ENCODE measurements around the gene GSTA3.
"Not testable (repeated sequence)": the region's sequence is repeated elsewhere in the genome, so short reads cannot be mapped to it uniquely, and the experiment has no call there.

The GSTA3 gene

DNA sequence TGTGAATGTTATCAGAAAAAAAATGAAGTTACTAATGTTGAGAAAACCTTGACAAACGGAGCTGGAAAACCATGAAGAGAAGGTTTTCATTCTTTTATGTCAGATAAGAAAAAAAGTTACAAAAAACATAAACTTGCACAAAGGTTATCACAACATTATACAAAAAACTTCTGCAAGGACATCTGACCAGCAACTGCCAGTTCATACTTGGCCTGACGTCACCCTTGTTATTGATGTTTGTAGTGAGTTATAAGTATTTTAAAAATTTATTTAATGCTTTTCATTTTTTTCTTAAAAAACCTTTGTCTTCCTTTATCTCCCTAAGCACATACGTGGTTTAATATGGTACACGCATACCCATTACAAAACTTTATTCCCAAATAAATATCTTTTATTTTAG lies 16.3 kb downstream of the GSTA3 start:
- DNase-seq (ENCODE audit: insufficient read length, low spot score) (no peak), FAIRE-seq (no peak)
- no peak for TF ChIP-seq POLR2A (IDR thresholded peaks at IDR 0.05; ENCODE audit: low read depth, low read length)

DNA sequence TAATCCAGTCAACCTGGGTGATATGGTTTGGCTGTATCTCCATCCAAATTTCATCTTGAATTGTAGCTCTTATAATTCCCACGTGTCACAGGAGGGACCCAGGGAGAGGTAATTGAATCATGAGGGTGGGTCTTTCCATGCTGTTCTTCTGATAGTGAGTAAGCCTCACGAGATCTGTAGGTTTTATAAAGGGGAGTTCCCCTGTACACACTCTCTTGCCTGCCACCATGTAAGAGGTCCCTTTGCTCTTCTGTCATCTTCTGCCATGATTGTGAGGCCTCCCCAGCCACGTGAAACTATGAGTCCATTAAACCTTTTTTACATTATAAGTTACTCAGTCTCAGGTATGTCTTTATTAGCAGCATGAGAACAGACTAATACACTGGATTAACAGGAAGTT lies 19.5 kb downstream of the GSTA3 start:
- FAIRE-seq (no peak), DNase-seq (ENCODE audit: insufficient read length, low spot score) (no peak)
- no peak for TF ChIP-seq POLR2A (IDR thresholded peaks at IDR 0.05; ENCODE audit: low read depth, low read length)

DNA sequence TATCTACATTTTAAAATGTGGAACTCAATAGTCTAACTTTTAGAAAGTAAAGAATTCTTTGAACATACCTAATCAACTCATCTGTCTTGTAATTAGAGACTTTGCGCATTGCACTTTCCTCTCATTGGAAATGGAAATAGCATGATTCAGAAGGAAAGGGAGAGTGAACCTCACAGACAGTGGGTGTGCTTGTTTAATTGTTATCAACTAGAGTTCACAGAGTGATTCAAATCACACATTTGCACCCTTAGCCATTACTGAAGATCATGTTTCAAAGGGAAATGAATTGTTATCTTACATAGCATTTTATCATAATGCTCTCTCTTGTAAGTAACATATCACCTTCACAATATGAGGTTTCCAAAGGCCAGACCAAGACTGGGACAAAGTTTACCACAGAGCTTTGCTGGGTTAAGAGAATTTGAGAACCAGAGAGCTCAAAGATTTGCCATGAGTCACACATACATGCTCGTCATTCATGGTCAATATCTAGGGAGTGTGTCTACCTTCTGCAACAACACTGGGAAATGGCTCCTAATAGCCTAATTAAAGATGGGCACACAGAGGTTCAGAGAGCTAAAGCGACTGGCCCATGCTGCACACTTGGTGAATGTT lies 21.5 kb downstream of the GSTA3 start:
- FAIRE-seq = no peak
- no peak for TF ChIP-seq POLR2A (IDR thresholded peaks at IDR 0.05; ENCODE audit: low read depth, low read length)
- DNase-seq (ENCODE audit: insufficient read length, low spot score) = no peak

DNA sequence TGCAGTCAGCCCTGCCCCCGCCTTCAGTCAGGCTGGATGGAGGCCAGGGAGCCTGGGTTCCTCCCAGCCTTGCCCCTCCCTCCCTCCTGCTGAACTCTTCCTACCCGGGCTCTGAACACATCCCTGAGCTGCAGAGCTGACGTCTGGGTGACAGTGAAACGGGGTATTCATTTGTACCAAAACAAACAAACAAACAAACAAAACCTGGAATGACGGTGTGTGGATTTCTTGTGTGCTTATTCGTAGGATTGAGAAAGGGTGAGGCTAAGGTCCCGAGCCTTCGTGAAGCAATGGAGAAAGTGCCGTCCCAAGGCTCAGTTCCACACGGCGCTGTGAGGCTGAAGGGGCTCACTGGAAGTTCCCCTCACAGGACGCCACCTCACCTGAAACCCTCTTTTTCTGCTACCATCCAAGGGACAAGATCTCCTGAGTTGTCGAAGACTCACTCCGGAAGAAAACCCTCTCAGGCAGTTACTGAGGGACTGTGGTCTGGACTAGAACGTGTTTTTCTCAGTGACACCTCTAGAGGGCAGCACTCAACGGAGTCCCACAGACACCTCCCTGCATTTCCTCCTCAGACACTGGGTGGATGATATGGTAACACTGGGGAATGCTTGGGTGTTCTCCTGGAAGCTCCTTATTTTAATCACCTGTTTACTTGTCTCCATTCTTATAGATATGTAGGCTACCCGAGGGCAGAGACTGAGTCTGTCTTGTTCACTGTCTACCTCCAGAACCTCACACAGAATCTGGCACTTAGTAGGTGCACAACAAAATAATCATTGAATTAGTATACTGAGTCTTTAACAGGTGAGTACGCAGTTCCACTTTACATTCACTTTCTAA lies 27.3 kb downstream of the GSTA3 start:
- DNase-seq (ENCODE audit: insufficient read length, low spot score) = peak; percentile 76
- TF ChIP-seq POLR2A (IDR thresholded peaks at IDR 0.05; ENCODE audit: low read depth, low read length) = no peak
- peak; percentile 93 for FAIRE-seq

DNA sequence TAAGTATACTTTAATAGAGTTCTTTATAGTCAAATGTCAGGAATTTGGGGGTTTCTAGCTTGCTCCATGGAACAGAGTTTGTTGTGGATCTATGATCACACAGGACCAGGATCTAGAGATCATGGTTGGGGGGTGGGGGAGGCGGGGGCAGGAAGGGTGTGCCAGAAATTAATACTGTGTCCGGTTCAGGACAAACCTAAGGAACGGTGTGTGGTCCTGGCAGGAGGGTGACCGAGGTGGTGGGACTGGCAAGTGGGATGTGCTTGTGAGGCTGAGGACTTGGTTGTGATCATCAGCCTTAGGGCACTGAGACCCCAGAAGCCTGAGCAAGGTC lies 27.9 kb downstream of the GSTA3 start:
- TF ChIP-seq POLR2A (IDR thresholded peaks at IDR 0.05; ENCODE audit: low read depth, low read length) = no peak
- FAIRE-seq (no peak), DNase-seq (ENCODE audit: insufficient read length, low spot score) (no peak)

DNA sequence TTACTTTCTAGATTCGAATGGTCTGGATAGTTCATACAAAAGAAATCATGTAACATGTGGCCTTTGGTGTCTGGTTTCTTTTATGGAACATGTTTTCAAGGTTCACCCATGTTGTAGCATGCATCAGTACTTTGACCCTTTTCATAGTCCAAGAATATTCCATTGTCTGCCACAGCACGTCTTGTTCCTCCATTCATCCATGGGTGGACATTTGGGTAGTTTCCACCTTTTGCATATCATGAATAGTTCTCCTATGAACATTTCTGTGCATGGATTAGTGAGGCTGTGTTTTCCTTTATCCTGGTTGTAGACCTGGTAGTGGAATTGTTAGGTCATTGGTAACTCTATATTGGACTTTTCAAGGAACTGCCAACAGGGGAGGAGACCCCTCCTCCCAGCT lies 31.7 kb downstream of the GSTA3 start:
- FAIRE-seq (no peak), DNase-seq (ENCODE audit: insufficient read length, low spot score) (no peak)
- no peak for TF ChIP-seq POLR2A (IDR thresholded peaks at IDR 0.05; ENCODE audit: low read depth, low read length)

DNA sequence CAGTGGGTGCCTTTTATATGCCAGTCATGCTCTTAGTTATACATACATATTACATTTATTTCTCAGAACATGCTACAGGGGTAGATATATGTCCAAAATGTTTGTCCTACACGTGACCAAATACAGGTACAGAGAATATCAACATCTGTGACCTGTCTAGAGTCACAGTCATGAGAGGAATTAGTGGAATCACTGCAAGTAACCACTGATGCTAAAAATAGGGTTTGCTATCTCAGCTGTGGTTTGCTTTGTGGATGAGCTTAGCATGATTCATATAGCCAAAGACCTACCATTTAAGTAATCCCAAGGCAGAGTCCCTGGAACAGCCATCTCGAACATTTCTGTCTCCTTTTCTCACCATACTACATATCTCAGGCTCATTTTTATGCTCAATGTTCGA lies 32.3 kb downstream of the GSTA3 start:
- DNase-seq (ENCODE audit: insufficient read length, low spot score) = peak; percentile 50
- FAIRE-seq = peak; percentile 52

DNA sequence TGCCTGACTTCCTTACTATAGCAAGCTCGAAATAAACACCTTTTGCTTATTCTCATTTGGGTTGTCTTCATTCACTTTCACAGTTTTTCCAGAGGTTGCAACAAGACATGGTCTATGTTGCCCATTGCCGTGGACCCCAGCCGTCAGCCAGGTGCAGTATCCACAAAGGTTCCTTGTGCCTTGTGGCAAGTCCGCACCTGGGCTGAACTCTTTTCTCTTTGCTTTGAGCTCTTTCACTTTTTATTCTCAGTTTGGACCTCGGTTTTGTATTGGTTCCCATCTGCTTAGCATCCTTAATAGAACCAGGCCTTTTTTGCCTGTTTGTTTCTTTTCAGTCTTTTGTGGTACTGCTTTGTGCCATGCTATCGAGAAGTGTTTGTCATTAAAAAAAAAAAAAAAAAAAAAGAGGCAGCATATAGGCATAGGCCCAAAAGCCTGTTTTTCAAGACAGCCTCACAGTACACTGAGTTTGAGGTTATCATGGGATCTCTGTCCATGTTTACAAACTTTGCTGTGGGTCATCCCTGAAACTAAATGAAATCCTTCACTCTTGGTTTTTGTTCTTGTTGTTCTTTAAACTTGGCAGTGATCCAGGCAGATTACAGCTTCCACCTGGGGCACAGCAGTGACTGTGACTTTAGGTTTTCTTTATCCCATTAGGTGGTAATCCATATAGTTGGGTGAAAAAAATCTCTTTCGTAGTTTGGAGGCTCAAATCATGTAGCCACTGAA lies 33.3 kb downstream of the GSTA3 start:
- FAIRE-seq (no peak), DNase-seq (ENCODE audit: insufficient read length, low spot score) (no peak)
- TF ChIP-seq POLR2A (IDR thresholded peaks at IDR 0.05; ENCODE audit: low read depth, low read length) = no peak

More for the DNA sequence above, 32.3 kb downstream of the GSTA3 start:
- TF ChIP-seq POLR2A (IDR thresholded peaks at IDR 0.05; ENCODE audit: low read depth, low read length) = no peak

DNA sequence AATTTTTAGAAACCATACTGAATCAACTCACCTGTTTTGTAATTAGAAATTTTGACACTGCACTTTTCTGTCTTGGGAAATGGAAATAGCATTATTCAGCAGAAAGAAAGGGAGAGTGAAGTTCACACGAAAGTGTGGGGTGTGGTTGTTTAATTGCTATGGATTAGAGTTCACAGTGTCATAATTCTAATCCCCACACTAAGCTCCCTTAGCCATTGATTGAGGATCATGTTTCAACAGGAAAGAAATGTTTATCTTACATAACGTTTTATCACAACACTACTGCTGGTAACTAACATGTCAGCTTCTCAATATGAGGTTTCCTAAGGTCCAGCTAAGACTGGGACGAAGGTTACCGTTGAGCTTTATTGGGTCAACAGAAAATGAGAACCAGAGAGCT lies 37.5 kb downstream of the GSTA3 start:
- FAIRE-seq (no peak), DNase-seq (ENCODE audit: insufficient read length, low spot score) (no peak)
- no peak for TF ChIP-seq POLR2A (IDR thresholded peaks at IDR 0.05; ENCODE audit: low read depth, low read length)

DNA sequence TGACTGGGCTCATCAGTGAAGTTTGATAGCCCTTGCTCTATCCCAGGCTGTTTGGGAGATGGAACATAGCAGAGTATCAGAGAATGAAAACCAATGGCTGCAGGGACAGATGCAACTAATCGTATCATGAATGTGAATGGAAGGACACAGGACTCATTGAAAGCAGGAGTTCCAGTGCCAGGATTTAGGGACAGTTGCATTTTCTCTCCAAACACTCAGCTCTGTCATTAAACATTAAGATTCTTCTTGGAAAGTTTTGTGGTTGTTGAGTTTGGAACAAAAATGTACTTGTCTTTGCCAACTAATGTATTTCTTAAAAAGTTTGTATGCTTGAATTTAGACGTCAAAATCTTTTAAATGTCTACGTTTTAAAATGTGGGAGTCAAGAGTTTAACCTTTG lies 37.9 kb downstream of the GSTA3 start:
- FAIRE-seq = no peak
- no peak for DNase-seq (ENCODE audit: insufficient read length, low spot score)
- no peak for TF ChIP-seq POLR2A (IDR thresholded peaks at IDR 0.05; ENCODE audit: low read depth, low read length)

DNA sequence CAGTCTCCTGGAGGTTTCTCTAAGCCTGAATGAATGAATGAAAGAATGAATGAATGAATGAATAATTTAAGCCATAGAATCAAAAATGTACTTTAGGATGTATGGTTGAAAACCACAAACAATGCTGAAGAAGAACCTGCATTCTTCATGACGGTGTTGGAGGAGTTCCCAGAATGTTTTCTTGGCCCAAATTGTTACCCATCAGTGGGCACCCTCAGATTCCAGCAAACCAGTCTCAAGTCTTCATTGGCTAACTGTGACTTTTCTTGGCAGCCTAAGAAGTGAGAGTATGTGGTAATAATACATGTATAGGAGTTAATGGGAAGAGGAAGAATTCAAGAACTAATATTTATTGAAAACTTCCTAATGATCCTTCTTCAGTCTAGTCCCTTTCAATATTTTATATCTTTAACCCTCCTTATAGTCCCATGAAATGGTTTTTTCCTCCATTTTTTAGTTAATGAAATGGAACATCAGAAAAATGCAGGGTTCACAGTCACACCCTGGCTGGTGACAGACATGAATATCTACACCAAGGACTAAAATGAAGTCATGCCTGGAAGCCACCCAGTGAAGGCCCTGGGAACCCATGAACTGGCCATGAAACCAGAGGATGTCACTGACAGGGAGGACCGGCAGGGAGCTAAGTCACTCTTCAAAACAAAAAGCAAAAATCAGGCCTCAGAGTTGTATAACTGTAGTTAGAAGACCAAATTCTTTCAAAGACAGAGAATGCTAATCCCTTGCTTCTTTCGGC lies 39.0 kb downstream of the GSTA3 start:
- not testable (repeated sequence) for DNase-seq (ENCODE audit: insufficient read length, low spot score); FAIRE-seq

DNA sequence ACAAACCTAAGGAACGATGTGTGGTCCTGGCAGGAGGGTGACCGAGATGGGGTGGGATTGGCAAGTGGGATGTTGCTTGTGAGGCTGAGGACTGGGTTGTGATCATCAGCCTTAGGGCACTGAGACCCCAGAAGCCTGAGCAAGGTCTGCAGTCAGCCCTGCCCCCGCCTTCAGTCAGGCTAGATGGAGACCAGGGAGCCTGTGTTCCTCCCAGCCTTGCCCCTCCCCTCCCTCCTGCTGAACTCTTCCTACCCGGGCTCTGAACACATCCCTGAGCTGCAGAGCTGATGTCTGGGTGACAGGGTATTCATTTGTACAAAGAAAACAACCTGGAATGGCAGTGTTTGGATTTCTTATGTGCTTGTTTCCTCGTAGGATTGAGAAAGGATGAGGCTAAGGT lies 40.6 kb downstream of the GSTA3 start:
- not testable (repeated sequence) for DNase-seq (ENCODE audit: insufficient read length, low spot score); FAIRE-seq

DNA sequence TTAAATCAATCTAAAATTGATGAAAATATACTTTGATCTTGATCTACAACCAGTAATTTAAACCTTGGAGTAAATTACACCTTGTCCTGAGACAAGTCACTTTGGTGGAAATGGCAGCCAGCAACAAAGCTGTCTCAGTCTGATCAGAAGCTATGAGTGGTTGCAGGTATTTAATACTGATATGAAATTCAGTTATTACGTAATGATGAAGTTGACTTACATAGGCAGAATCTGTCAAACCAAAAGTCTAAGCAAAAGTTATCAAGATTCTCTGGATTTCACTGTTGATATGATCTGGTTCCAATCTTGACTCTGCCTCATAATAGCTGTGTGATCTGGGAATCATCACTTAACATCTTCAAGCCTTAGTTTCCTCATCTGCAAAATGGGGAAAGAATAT lies 41.3 kb downstream of the GSTA3 start:
- DNase-seq (ENCODE audit: insufficient read length, low spot score) (no peak), FAIRE-seq (no peak)
- TF ChIP-seq POLR2A (IDR thresholded peaks at IDR 0.05; ENCODE audit: low read depth, low read length) = no peak

DNA sequence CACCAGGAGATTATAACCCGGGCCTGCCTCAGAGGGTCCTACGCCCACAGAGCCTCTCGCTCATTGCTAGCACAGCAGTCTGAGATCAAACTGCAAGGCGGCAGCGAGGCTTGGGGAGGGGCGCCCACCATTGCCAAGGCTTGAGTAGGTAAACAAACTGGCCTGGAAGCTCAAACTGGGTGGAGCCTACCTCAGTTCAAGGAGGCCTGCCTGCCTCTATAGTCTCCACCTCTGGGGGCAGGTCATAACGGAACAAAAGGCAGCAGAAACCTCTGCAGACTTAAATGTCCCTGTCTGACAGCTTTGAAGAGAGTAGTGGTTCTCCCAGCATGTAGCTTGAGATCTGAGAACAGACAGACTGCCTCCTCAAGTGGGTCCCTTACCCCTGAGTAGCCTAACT lies 48.3 kb downstream of the GSTA3 start:
- FAIRE-seq; DNase-seq (ENCODE audit: insufficient read length, low spot score): not testable (repeated sequence)

Data from H54 (cell line).